BJ (cell line): ENCODE measurements around the gene PRKAR1B. TPM values are rescaled to one million over a fixed set of nuclear protein-coding genes. Genes with fewer than 3 reads are reported as not detected.

ENCODE experiments used
- CTCF ChIA-PET: fragments of 350-600 bp; formaldehyde crosslinking; extraction: SDS; loops from one replicate; lab custom pipeline; 2021; ENCODE audit warnings: antibody characterized with exemption, inconsistent platforms; lab: Yijun Ruan, JAX
- POLR2A ChIA-PET: fragments of 300-600 bp; sonication (Branson Sonifier 250); formaldehyde crosslinking; extraction: SDS; loops from one replicate; lab custom pipeline; 2021; ENCODE audit warnings: antibody characterized with exemption; lab: Charles Lee
- DNase-seq: peaks from one replicate; pipeline ENCODE4 v3.0.0-alpha.2; 2011; ENCODE audit warnings: low read depth
- H3K27me3 ChIP-seq: 2 replicates; pipeline ENCODE4 v1.6.0; 2011; ENCODE audit warnings: low read length; ENCODE audit not compliant: control insufficient read depth, insufficient read depth
- H3K36me3 ChIP-seq: 2 replicates; pipeline ENCODE4 v1.5.1; 2011; ENCODE audit warnings: low read length; ENCODE audit not compliant: control insufficient read depth, insufficient read depth
- H3K4me3 ChIP-seq: 2 replicates; pipeline ENCODE4 v1.5.1; 2011; ENCODE audit warnings: low read depth, mild to moderate bottlenecking, control low read depth, low read length
- CTCF ChIP-seq: IDR thresholded peaks from 2 replicates; pipeline ENCODE4 v1.5.1; 2011; ENCODE audit warnings: low read depth, mild to moderate bottlenecking, control low read depth, inconsistent platforms, low read length, moderate library complexity; ENCODE audit not compliant: insufficient read depth
- polyA plus RNA-seq: library from polyadenylated mRNA; depleted of rRNA; stranded (reverse); fragments of >200 nt; gene quantifications from 2 replicates; pipeline ENCODE4 v1.2.3, GENCODE V29; 2011

Gene PRKAR1B
- polyA plus RNA-seq, 1 experiment: 7.4 TPM

- POLR2A ChIA-PET: no interaction called here
- no peak overlapping the region for H3K4me3 ChIP-seq
- no peak for DNase-seq
- H3K27me3 ChIP-seq: no peaks in the 10 kb centered on the region
- CTCF ChIA-PET: interaction anchor here (0.8 to 1.0 kb wide), 2 partner anchors 396 to 408 kb away, joined by 3 read pairs; no protein-coding TSS in a partner anchor
- peaks cover 11% of the 10 kb centered on the region; the same call in 1 of the 2 replicates for H3K36me3 ChIP-seq
- no peak for TF ChIP-seq CTCF
These were observed 2.3 kb upstream of the PRKAR1B start for GRCh38 chr7:729140-730000.

- Histone ChIP-seq H3K4me3 (no peak overlapping the region), H3K36me3 (peaks cover 11% of the 10 kb centered on the region; the same call in 1 of the 2 replicates)
- POLR2A ChIA-PET: no interaction called here
These were observed 1.5 kb upstream of the PRKAR1B start for GRCh38 chr7:728602-729001.

GRCh38 chr7:727806-728460 lies 852 bp upstream of the PRKAR1B start:
- H3K4me3 ChIP-seq: peak overlapping the region; percentile 53
- ChIA-PET POLR2A (no interaction called here), CTCF (interaction anchor here (0.9 kb wide), 1 partner anchor 59 kb away, joined by 3 read pairs; no protein-coding TSS in a partner anchor)
- no peaks in the 10 kb centered on the region for H3K27me3 ChIP-seq
- H3K36me3 ChIP-seq: peaks cover 11% of the 10 kb centered on the region; the same call in 1 of the 2 replicates
- DNase-seq: no peak
- peak; percentile 22; the same call in 1 of the 2 replicates for TF ChIP-seq CTCF

More at GRCh38 chr7:728602-729001, 1.5 kb upstream of the PRKAR1B start:
- no peak for DNase-seq
- TF ChIP-seq CTCF: no peak
- H3K27me3 ChIP-seq: no peaks in the 10 kb centered on the region
- CTCF ChIA-PET: interaction anchor here (0.8 to 1.0 kb wide), 3 partner anchors 60 to 407 kb away, joined by 3 read pairs; no protein-coding TSS in a partner anchor

- peak overlapping the region; percentile 53 for H3K4me3 ChIP-seq
- POLR2A ChIA-PET: no interaction called here
- no peak for DNase-seq
- peaks cover 8% of the 10 kb centered on the region; the same call in 1 of the 2 replicates for H3K36me3 ChIP-seq
- CTCF ChIA-PET: interaction anchor here (1.1 kb wide), 1 partner anchor 10 kb away, joined by 3 read pairs; no protein-coding TSS in a partner anchor
- no peak for TF ChIP-seq CTCF
- H3K27me3 ChIP-seq: no peaks in the 10 kb centered on the region
These were observed 302 bp downstream of the PRKAR1B start for GRCh38 chr7:726854-727103.
